B cell (primary cell): ENCODE results near the gene PAQR7. TPM values are rescaled to one million over a fixed set of nuclear protein-coding genes. Genes with fewer than 3 reads are reported as not detected.

Source experiments
- ATAC-seq: fragments of 200-7000 bp; cut with Tn5 transposase; one replicate; pipeline ENCODE4 v1.10.0; 2021; ENCODE audit warnings: low read depth, mild to moderate bottlenecking, moderate number of reproducible peaks, moderate library complexity
- CTCF ChIA-PET: fragments of 350-600 bp; sonication (Branson Sonifier 250); formaldehyde crosslinking; loops from one replicate; lab custom pipeline; 2021; ENCODE audit warnings: antibody characterized with exemption, inconsistent platforms; lab: Charles Lee
- POLR2A ChIA-PET: fragments of 350-600 bp; sonication (Branson Sonifier 250); formaldehyde crosslinking; loops from one replicate; lab custom pipeline; 2021; ENCODE audit warnings: antibody characterized with exemption; lab: Charles Lee
- DNase-seq: peaks from one replicate; pipeline ENCODE4 v3.0.0; 2013
- H2AFZ ChIP-seq: 2 replicates; pipeline ENCODE4 v1.6.1; 2012; ENCODE audit warnings: mild to moderate bottlenecking, low read depth, low read length; ENCODE audit not compliant: insufficient read depth, poor library complexity, severe bottlenecking
- H3K27ac ChIP-seq, 2 donors: 1 replicate in 1 of 2; 2 replicates in 1 of 2; pipeline ENCODE4 v1.5.1; 2012 to 2013; ENCODE audit warnings: low read length in 2 of 2, mild to moderate bottlenecking in 2 of 2, moderate library complexity in 1 of 2
- H3K27me3 ChIP-seq, 4 experiments: fragments of 200-600 bp in 1 of 4; sonication (generic) in 1 of 4; replicated peaks in 1 of 4; 1 replicate in 2 of 4; 2 replicates in 2 of 4; pipeline versions ENCODE4 v1.6.1 to v1.7.0; 2013 to 2016; ENCODE audit warnings: low read length in 3 of 4, mild to moderate bottlenecking in 2 of 4, mixed read lengths in 1 of 4, moderate library complexity in 1 of 4; ENCODE audit not compliant: insufficient read depth in 4 of 4, control insufficient read depth in 3 of 4; ENCODE audit errors: control extremely low read depth in 1 of 4
- H3K36me3 ChIP-seq, 2 experiments: replicated peaks in 1 of 2; 1 replicate in 1 of 2; 2 replicates in 1 of 2; pipeline versions ENCODE4 v1.6.1 to v1.7.1; 2013; ENCODE audit warnings: low read length in 1 of 2; ENCODE audit not compliant: insufficient read depth in 2 of 2, control insufficient read depth in 1 of 2; ENCODE audit errors: control extremely low read depth in 1 of 2, extremely low read depth in 1 of 2
- H3K4me1 ChIP-seq, 2 donors: fragments of 200-600 bp in 1 of 2; sonication (generic) in 1 of 2; 1 replicate in 1 of 2; 2 replicates in 1 of 2; pipeline versions ENCODE4 v1.5.1 to v1.6.1; 2013 to 2017; ENCODE audit warnings: low read length in 2 of 2; ENCODE audit not compliant: control insufficient read depth in 2 of 2, insufficient read depth in 2 of 2
- H3K4me2 ChIP-seq: replicated peaks from 2 replicates; pipeline ENCODE3; 2012; ENCODE audit warnings: mild to moderate bottlenecking, low read depth, low read length; ENCODE audit not compliant: poor library complexity, severe bottlenecking
- H3K4me3 ChIP-seq, 5 experiments: fragments of 200-600 bp in 1 of 5; sonication (generic) in 1 of 5; 1 replicate in 3 of 5; 2 replicates in 2 of 5; pipeline versions ENCODE4 v1.5.1 to v1.7.0; 2011 to 2016; ENCODE audit warnings: low read length in 4 of 5, mild to moderate bottlenecking in 4 of 5, low read depth in 2 of 5, control low read depth in 1 of 5, moderate library complexity in 1 of 5; ENCODE audit not compliant: insufficient read depth in 1 of 5; ENCODE audit errors: control extremely low read depth in 1 of 5, extremely low read depth in 1 of 5
- H3K79me2 ChIP-seq: fragments of 200-600 bp; sonication (generic); one replicate; pipeline ENCODE4 v1.6.0; 2016; ENCODE audit warnings: low read length; ENCODE audit not compliant: control insufficient read depth, insufficient read depth
- H3K9ac ChIP-seq: fragments of 200-600 bp; sonication (generic); 2 replicates; pipeline ENCODE4 v1.6.1; 2017; ENCODE audit warnings: mild to moderate bottlenecking, low read length, moderate library complexity
- H3K9me3 ChIP-seq, 3 donors: one replicate each; pipeline versions ENCODE4 v1.6.1 to v1.7.1; 2013; ENCODE audit warnings: low read length in 2 of 3; ENCODE audit not compliant: control insufficient read depth in 2 of 3, insufficient read depth in 1 of 3; ENCODE audit errors: control extremely low read depth in 1 of 3
- H4K20me1 ChIP-seq: 2 replicates; pipeline ENCODE4 v1.6.0; 2012; ENCODE audit warnings: mild to moderate bottlenecking, low read length; ENCODE audit not compliant: insufficient read depth, control insufficient read depth, poor library complexity, severe bottlenecking
- H3K27ac Mint-ChIP-seq: one replicate; pipeline ENCODE4 v1.8.0; 2021; ENCODE audit warnings: mixed read lengths
- H3K27me3 Mint-ChIP-seq: one replicate; pipeline ENCODE4 v1.8.0; 2021; ENCODE audit warnings: mixed read lengths
- H3K4me1 Mint-ChIP-seq: one replicate; pipeline ENCODE4 v1.8.0; 2021; ENCODE audit warnings: mixed read lengths
- H3K4me3 Mint-ChIP-seq: one replicate; pipeline ENCODE4 v1.8.0; 2021; ENCODE audit warnings: mixed read lengths
- H3K9me3 Mint-ChIP-seq: one replicate; pipeline ENCODE4 v1.8.0; 2022; ENCODE audit warnings: mixed read lengths; ENCODE audit not compliant: insufficient read depth
- CTCF ChIP-seq: fragments of 200-600 bp; IDR thresholded peaks from one replicate; pipeline ENCODE4 v1.8.0; 2022; ENCODE audit warnings: antibody characterized with exemption, mild to moderate bottlenecking
- EZH2 ChIP-seq: IDR thresholded peaks from 2 replicates; pipeline ENCODE4 v1.6.1; 2012; ENCODE audit warnings: borderline replicate concordance, low read depth, mild to moderate bottlenecking, moderate library complexity, low read length; ENCODE audit not compliant: insufficient read depth, poor library complexity, severe bottlenecking
- WGBS: methylation state at CpG from one replicate; pipeline ENCODE4 v1.1.5; 2013; ENCODE audit warnings: missing lambda C conversion rate; ENCODE audit not compliant: insufficient coverage; 5-methylcytosine and 5-hydroxymethylcytosine counted together
- intact Hi-C: fragments of 100-400 bp; cut with micrococcal nuclease; formaldehyde crosslinking; loops from one replicate; pipeline ENCODE4 v1.10.0; 2022
- polyA plus RNA-seq: library from polyadenylated mRNA; depleted of rRNA; stranded (reverse); fragments of >200 nt; gene quantifications from 2 replicates; pipeline ENCODE4 v1.2.3, GENCODE V29; 2012
- total RNA-seq, 2 donors: library from RNA; stranded (reverse); fragments of 120-200 nt in 1 of 2; gene quantifications; 1 replicate in 1 of 2; 2 replicates in 1 of 2; pipeline versions ENCODE4 v1.2.3 to v1.2.4, GENCODE V29; 2013 to 2022

PAQR7 gene
- total and polyA plus RNA-seq, 2 donors (not counting 1 experiment from before 2014, with no cell fraction given): 4.2 to 5.5 TPM

- ChIA-PET POLR2A (no interaction called here), CTCF (interaction anchor here (1.5 to 2.5 kb wide), 2 partner anchors 19 to 83 kb away, joined by 3 to 9 read pairs; partner anchors contain the start of gene PAFAH2)
- peaks cover 0 to 4% of the 10 kb centered on the region in 2 donors for H3K4me1 ChIP-seq
- no CpG with 5 or more reads among the region's 3 CpGs for WGBS
- peak; percentile 27 for DNase-seq
- no peaks in the 10 kb centered on the region for H3K36me3 ChIP-seq
- intact Hi-C loops: no loop called here
- Mint-ChIP-seq H3K27me3 (no peaks in the 10 kb centered on the region), H3K4me3 (no peak overlapping the region), H3K9me3 (no peaks in the 10 kb centered on the region), H3K4me1 (peaks cover 4% of the 10 kb centered on the region), H3K27ac (no peak overlapping the region)
- no peak overlapping the region for H3K4me3 ChIP-seq
- no peak overlapping the region for H3K9ac ChIP-seq
- ATAC-seq: no peak
- TF ChIP-seq CTCF: no peak
- TF ChIP-seq EZH2: no peak
- no peak overlapping the region for H3K27ac ChIP-seq
- H3K27me3 ChIP-seq: no peaks in the 10 kb centered on the region
- H3K9me3 ChIP-seq: no peaks in the 10 kb centered on the region
- H3K4me2 ChIP-seq: no peak overlapping the region
- H4K20me1 ChIP-seq: no peaks in the 10 kb centered on the region
- H2AFZ ChIP-seq: no peak overlapping the region
- H3K79me2 ChIP-seq: no peaks in the 10 kb centered on the region
These were observed 38.8 kb upstream of the PAQR7 start for GRCh38 chr1:25914074-25914995.

DNA sequence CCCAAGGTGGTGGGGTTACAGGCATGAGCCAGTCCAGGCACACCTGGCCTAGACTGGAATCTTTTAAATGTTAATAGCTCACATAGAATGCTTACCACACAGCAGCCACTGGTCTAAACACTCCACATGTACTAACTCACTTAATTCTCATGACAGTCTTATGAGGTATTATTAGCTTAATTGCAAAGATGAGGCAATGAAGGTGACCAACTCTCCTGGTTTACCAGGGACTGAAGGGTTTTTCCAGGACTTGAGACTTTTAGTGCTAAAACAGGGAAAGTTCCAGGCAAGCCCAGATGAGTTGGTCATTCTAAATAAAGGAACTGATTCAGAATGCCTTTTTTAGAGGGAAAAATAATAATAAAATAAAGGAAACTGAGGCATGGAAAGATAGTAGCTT is 37.7 kb upstream of the PAQR7 start:
- Histone ChIP-seq H3K4me3 (no peak overlapping the region), H3K36me3 (no peaks in the 10 kb centered on the region), H3K27me3 (no peaks in the 10 kb centered on the region), H3K4me1 (peaks cover 0 to 4% of the 10 kb centered on the region in 2 donors), H3K9ac (no peak overlapping the region), H2AFZ (no peak overlapping the region), H4K20me1 (no peaks in the 10 kb centered on the region), H3K9me3 (no peaks in the 10 kb centered on the region), H3K79me2 (no peaks in the 10 kb centered on the region), H3K4me2 (no peak overlapping the region), H3K27ac (no peak overlapping the region)
- CTCF ChIA-PET: interaction anchor here (2.5 kb wide), 1 partner anchor 18 kb away, joined by 9 read pairs; no protein-coding TSS in a partner anchor
- Mint-ChIP-seq H3K27me3 (no peaks in the 10 kb centered on the region), H3K9me3 (no peaks in the 10 kb centered on the region), H3K4me3 (no peak overlapping the region), H3K27ac (no peak overlapping the region), H3K4me1 (peaks cover 4% of the 10 kb centered on the region)
- intact Hi-C loops: no loop called here
- no peak for ATAC-seq
- POLR2A ChIA-PET: no interaction called here
- DNase-seq: no peak
- TF ChIP-seq CTCF: no peak
- no peak for TF ChIP-seq EZH2
